DOHH2 (cell line): ENCODE data around the gene HSPB2.
A peak's percentile ranks its signal among the peaks of the same experiment; 100 is the strongest.

Experiments
- H3F3A ChIP-seq: fragments of 200-600 bp; sonication (generic), shearing (Covaris generic); 2 replicates; pipeline ENCODE4 v1.6.0; 2016; ENCODE audit warnings: antibody characterized with exemption, mild to moderate bottlenecking; ENCODE audit not compliant: control insufficient read depth, insufficient read depth
- H3K27ac ChIP-seq: fragments of 200-600 bp; sonication (generic); 2 replicates; pipeline ENCODE4 v1.5.1; 2014; ENCODE audit warnings: low read depth, mild to moderate bottlenecking, low read length, moderate library complexity
- H3K27me3 ChIP-seq: fragments of 200-600 bp; sonication (generic); 2 replicates; pipeline ENCODE4 v1.6.1; 2014; ENCODE audit warnings: mild to moderate bottlenecking, low read length, mixed read lengths; ENCODE audit not compliant: control insufficient read depth
- H3K36me3 ChIP-seq: fragments of 200-600 bp; sonication (generic); 2 replicates; pipeline ENCODE4 v1.6.1; 2014; ENCODE audit warnings: mild to moderate bottlenecking, low read length, moderate library complexity, mixed read lengths; ENCODE audit not compliant: control insufficient read depth
- H3K4me1 ChIP-seq: fragments of 200-600 bp; sonication (generic); 2 replicates; pipeline ENCODE4 v1.6.1; 2014; ENCODE audit warnings: mild to moderate bottlenecking, low read length, mixed read lengths; ENCODE audit not compliant: control insufficient read depth
- H3K4me2 ChIP-seq: fragments of 200-600 bp; sonication (generic); 2 replicates; pipeline ENCODE4 v1.6.0; 2014; ENCODE audit warnings: mild to moderate bottlenecking, low read length, moderate library complexity
- H3K4me3 ChIP-seq: fragments of 200-600 bp; sonication (generic); 2 replicates; pipeline ENCODE4 v1.5.1; 2014; ENCODE audit warnings: mild to moderate bottlenecking, low read length, mixed read lengths
- H3K79me2 ChIP-seq: fragments of 200-600 bp; sonication (generic); 2 replicates; pipeline ENCODE4 v1.6.1; 2014; ENCODE audit warnings: mild to moderate bottlenecking, low read length, mixed read lengths; ENCODE audit not compliant: control insufficient read depth
- H3K9me2 ChIP-seq: fragments of 200-600 bp; sonication (generic); replicated peaks from 2 replicates; pipeline ENCODE4 v1.6.1; 2014; ENCODE audit warnings: mild to moderate bottlenecking, low read length, mixed read lengths; ENCODE audit not compliant: control insufficient read depth
- H3K9me3 ChIP-seq: fragments of 200-600 bp; sonication (generic); 2 replicates; pipeline ENCODE4 v1.6.1; 2014; ENCODE audit warnings: antibody characterized with exemption, low read length, mixed read lengths; ENCODE audit not compliant: control insufficient read depth, insufficient read depth
- H4K20me1 ChIP-seq: fragments of 200-600 bp; sonication (generic); 2 replicates; pipeline ENCODE4 v1.6.0; 2014; ENCODE audit warnings: low read depth, mild to moderate bottlenecking, antibody characterized with exemption, low read length, moderate library complexity; ENCODE audit not compliant: control insufficient read depth, insufficient read depth
- CTCF ChIP-seq: fragments of 200-600 bp; sonication (generic); IDR thresholded peaks from one replicate; pipeline ENCODE4 v1.5.1; 2014; ENCODE audit warnings: antibody characterized with exemption, mild to moderate bottlenecking, low read depth, low read length; ENCODE audit not compliant: poor library complexity, severe bottlenecking
- EZH2phosphoT487 ChIP-seq: fragments of 200-600 bp; sonication (generic); IDR thresholded peaks from 2 replicates; pipeline ENCODE4 v1.6.1; 2017; ENCODE audit warnings: borderline replicate concordance, mild to moderate bottlenecking, antibody characterized with exemption, low read length, moderate library complexity, mixed read lengths

The HSPB2 gene

DNA sequence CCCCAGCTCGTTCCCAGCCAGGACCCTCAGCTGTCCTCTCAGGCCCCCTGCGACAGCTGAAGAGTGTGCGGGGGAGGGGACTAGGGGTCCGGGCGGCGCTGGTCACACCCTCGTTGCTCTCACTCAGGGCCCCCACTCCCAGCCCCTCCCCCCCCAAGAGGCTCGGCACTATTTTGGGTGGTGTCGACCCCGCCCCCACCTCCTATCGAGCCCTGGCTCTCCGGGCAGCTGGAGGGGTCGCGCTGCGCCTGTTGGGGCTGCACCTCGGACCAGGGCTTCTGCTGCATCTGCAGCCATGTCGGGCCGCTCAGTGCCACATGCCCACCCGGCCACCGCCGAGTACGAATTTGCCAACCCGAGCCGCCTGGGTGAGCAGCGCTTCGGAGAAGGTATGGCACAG is at the start of gene HSPB2:
Gene HSPB2 (plus strand): TSS at position 200 of the 400 bp plus-strand sequence. CDS start 96 bp downstream, at position 296.
- Histone ChIP-seq H3K9me2 (no peaks in the 10 kb centered on the region), H4K20me1 (no peaks in the 10 kb centered on the region), H3K9me3 (no peaks in the 10 kb centered on the region), H3K36me3 (no peaks in the 10 kb centered on the region), H3K27me3 (peaks cover 56% of the 10 kb centered on the region), H3K27ac (no peak within 1 kb of the TSS), H3F3A (no peaks in the 10 kb centered on the region), H3K4me2 (no peak within 1 kb of the TSS), H3K4me3 (no peak within 1 kb of the TSS), H3K4me1 (no peaks in the 10 kb centered on the region), H3K79me2 (no peaks in the 10 kb centered on the region)
- TF ChIP-seq CTCF (no peak), EZH2phosphoT487 (no peak)

DNA sequence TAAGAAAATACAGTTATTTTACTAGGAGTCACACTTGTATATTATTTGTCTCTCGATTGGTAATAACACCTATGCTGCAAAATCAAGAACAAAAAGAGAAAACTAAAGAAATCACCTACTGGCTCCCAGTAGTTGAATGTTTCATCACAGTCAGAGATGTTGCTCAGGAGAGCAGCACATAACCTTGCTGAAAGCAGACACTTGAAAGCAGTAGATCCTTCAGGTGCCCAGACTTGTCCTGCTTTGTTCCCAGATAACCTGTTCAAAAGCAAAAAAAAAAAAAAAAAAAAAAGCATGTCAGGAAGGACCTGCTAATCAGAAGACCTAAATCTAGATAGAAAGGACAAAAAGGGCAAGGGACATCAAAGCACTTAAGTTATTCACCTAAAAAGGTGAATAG is 42.4 kb upstream of the HSPB2 start:
- Histone ChIP-seq H4K20me1 (no peaks in the 10 kb centered on the region), H3K9me2 (no peaks in the 10 kb centered on the region), H3K9me3 (no peaks in the 10 kb centered on the region), H3K27ac (no peak overlapping the region), H3K79me2 (peaks cover 19% of the 10 kb centered on the region), H3K4me2 (peak overlapping the region; percentile 79), H3F3A (peaks cover 8% of the 10 kb centered on the region), H3K4me3 (peak overlapping the region; percentile 95), H3K4me1 (peaks cover 14% of the 10 kb centered on the region), H3K27me3 (no peaks in the 10 kb centered on the region), H3K36me3 (peaks cover 39% of the 10 kb centered on the region)
- no peak for TF ChIP-seq EZH2phosphoT487
- TF ChIP-seq CTCF = no peak

GRCh38 chr11:111870522-111870885 is 42.0 kb upstream of the HSPB2 start:
- Histone ChIP-seq H3K9me3 (no peaks in the 10 kb centered on the region), H3K27ac (peak overlapping the region; percentile 40), H3K36me3 (peaks cover 39% of the 10 kb centered on the region), H3K79me2 (peaks cover 19% of the 10 kb centered on the region), H3K4me1 (peaks cover 14% of the 10 kb centered on the region), H3K9me2 (no peaks in the 10 kb centered on the region), H3K4me3 (peak overlapping the region; percentile 95), H3K27me3 (no peaks in the 10 kb centered on the region), H3F3A (peaks cover 8% of the 10 kb centered on the region), H4K20me1 (no peaks in the 10 kb centered on the region), H3K4me2 (peak overlapping the region; percentile 79)
- no peak for TF ChIP-seq CTCF
- TF ChIP-seq EZH2phosphoT487 = no peak
